ENCODE data around the gene DGKQ. TPM values are rescaled to one million over a fixed set of nuclear protein-coding genes. Genes with fewer than 3 reads are reported as not detected.

DGKQ gene
- 13.5 TPM for total RNA-seq

- peak; percentile 83 to 91 (median 84) for DNase-seq (ENCODE audit: low read depth in 2 of 3, low spot score in 2 of 3)
Observed at GRCh38 chr4:973431-974397, at the start of gene DGKQ. Gene DGKQ, minus strand, starts transcription at chr4:973569. Its CDS starts 87 bp downstream, at chr4:973482.

GRCh38 chr4:1022739-1023066 lies 49.3 kb upstream of the DGKQ start:
- no peak for DNase-seq (ENCODE audit: low read depth in 2 of 3, low spot score in 2 of 3)

- DNase-seq (ENCODE audit: low read depth in 2 of 3, low spot score in 2 of 3) = no peak
Observed at GRCh38 chr4:1022051-1022738, 48.8 kb upstream of the DGKQ start.

- DNase-seq (ENCODE audit: low read depth in 2 of 3, low spot score in 2 of 3) = no peak
Observed at GRCh38 chr4:1021386-1022050, 48.1 kb upstream of the DGKQ start.

- no peak for DNase-seq (ENCODE audit: low read depth in 2 of 3, low spot score in 2 of 3)
Observed at GRCh38 chr4:1019729-1020470, 46.5 kb upstream of the DGKQ start.

- no peak for DNase-seq (ENCODE audit: low read depth in 2 of 3, low spot score in 2 of 3)
Observed at GRCh38 chr4:1019320-1019719, 46.0 kb upstream of the DGKQ start.

- DNase-seq (ENCODE audit: low read depth in 2 of 3, low spot score in 2 of 3) = no peak
Observed at GRCh38 chr4:1018147-1019020, 45.0 kb upstream of the DGKQ start.

GRCh38 chr4:1017706-1018105 lies 44.3 kb upstream of the DGKQ start:
- no peak for DNase-seq (ENCODE audit: low read depth in 2 of 3, low spot score in 2 of 3)

GRCh38 chr4:1017211-1017610 lies 43.8 kb upstream of the DGKQ start:
- DNase-seq (ENCODE audit: low read depth in 2 of 3, low spot score in 2 of 3) = no peak

- DNase-seq (ENCODE audit: low read depth in 2 of 3, low spot score in 2 of 3) = no peak
Observed at GRCh38 chr4:1015746-1016145, 42.4 kb upstream of the DGKQ start.

GRCh38 chr4:1015179-1015578 lies 41.8 kb upstream of the DGKQ start:
- no peak for DNase-seq (ENCODE audit: low read depth in 2 of 3, low spot score in 2 of 3)

GRCh38 chr4:1014291-1015167 lies 41.2 kb upstream of the DGKQ start:
- no peak for DNase-seq (ENCODE audit: low read depth in 2 of 3, low spot score in 2 of 3)

- DNase-seq (ENCODE audit: low read depth in 2 of 3, low spot score in 2 of 3) = no peak
Observed at GRCh38 chr4:1013225-1014073, 40.1 kb upstream of the DGKQ start.

- DNase-seq (ENCODE audit: low read depth in 2 of 3, low spot score in 2 of 3) = peak in 2 of 3 donors; percentile 43 to 47
Observed at GRCh38 chr4:1012034-1012739, 38.8 kb upstream of the DGKQ start.

- no peak for DNase-seq (ENCODE audit: low read depth in 2 of 3, low spot score in 2 of 3)
Observed at GRCh38 chr4:1011666-1012033, 38.3 kb upstream of the DGKQ start.

GRCh38 chr4:1011022-1011665 lies 37.8 kb upstream of the DGKQ start, which contains the start of gene FGFRL1:
Gene FGFRL1, plus strand, starts transcription at chr4:1011626. Its CDS starts 860 bp downstream, at chr4:1012486.
- DNase-seq (ENCODE audit: low read depth in 2 of 3, low spot score in 2 of 3) = peak; percentile 80 to 87 (median 85)

Measured in hematopoietic multipotent progenitor cell (in vitro differentiated cells).